Stimulated activated CD8-positive, alpha-beta memory T cell treated with anti-CD3 and anti-CD28 coated beads, Interleukin-4, amount 100 ng/mL, for 1 hour (primary cell): ENCODE measurements around the gene MPND.

Experiments used
- DNase-seq, 2 donors: peaks; one replicate each; pipeline ENCODE4 v3.0.0-alpha.2; 2020; ENCODE audit warnings: low read depth in 2 of 2, low spot score in 1 of 2

The MPND gene

DNA sequence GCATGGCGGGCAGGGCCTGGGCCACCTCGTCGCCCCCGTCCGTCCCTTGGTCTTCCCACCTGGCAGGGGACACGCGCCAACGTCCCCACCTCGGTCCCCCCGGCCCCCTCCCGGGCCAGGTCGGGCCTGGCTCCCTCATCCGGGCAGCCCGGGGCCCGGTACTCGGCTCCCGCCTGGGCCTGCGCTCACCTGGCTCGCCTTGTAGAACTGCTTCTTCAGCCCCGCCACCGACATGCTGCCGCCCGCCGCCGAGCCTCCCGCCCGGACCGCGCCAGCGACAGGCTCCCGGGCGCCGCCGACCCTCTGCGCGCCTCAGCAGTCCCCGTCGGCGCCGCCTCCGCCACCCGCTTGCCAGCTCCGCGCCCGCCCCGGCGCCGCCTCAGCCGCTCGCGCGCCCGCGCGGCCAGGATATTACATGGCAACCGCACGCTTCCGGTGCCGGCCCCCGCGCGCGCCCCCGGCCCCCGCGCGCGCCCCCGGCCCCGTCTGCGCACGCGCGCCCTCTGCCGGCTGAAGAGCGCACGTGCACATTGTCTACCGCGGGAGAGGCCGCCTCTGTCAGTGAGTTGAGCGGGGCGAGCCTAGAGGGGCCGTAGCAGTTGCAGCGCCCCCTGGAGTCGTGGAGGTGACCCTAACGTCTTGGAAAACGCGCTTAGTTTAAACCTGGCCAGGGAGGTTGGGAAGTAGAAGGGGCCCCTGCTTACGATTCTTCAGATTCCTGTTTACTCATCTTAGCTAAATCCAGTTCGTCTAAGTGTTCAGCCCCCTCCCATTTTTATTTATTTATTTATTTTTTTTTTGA lies 57.0 kb downstream of the MPND start, which contains the start of gene SH3GL1:
Gene SH3GL1, minus strand, starts transcription at position 413 of the 802 bp plus-strand sequence. Its CDS starts 179 bp downstream, at position 234.
- peak; percentile 88 to 89 for DNase-seq

DNA sequence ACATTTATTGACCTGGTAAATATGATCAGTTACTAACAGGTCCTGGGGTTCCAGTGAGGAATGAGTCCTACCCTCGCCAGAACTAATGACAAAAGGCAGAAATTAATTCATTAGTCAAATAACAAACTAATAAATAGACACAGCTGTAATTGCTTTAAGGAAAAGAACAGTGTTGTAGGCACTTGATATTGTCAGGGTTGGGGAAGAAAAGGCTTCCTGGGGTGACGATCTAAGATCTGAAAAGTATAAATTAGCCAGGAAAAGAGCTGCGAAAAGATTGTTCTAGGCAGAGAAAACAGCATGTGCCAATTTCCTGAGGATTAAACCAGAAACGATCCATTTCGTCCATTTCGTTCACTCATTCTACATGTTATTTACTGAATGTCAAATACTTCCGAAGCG lies 58.4 kb downstream of the MPND start:
- no peak for DNase-seq

DNA sequence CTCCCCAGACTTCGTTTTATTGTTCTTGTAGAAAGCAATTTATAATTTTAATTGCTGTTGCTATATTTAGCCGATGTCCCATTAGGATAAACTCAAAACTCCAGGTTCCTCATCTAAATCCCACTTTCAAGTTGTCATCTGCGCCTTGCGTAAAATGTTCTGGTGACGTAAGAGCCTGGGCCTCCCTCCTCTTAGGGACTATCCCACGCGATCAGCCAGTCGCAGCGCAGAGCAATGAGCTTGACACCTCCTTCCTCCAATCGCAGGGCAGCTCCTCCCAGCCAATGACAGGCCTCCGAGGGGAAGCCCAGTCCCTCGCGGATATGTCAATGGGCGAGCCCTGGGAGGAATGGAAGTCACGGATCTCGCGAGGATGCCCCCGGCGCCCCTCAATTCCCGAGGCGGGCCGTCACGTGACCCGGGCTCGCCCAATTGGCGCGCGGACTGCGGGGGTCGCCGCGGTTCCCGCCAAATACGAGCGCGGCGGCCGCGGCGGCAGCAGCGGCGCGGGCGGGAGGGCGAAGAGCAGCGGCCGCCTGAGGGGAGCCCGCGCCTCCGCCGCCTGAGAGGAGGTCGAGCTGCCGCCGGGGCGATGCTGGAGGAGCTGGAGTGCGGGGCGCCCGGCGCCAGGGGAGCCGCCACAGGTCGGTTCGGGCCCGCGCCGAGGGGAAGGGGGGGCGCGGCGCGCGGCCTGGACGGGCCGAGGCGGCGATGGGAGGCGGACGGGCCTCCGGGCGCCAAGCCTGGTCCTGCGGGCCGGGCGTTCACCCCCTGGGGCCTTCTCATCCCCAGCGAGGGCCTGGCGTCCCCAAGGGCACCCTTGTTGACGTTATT lies 59.0 kb downstream of the MPND start, which contains the start of gene CHAF1A:
Gene CHAF1A, plus strand, starts transcription at position 470 of the 834 bp plus-strand sequence. Its CDS starts 123 bp downstream, at position 593.
- DNase-seq, result peak; percentile 92 to 97

DNA sequence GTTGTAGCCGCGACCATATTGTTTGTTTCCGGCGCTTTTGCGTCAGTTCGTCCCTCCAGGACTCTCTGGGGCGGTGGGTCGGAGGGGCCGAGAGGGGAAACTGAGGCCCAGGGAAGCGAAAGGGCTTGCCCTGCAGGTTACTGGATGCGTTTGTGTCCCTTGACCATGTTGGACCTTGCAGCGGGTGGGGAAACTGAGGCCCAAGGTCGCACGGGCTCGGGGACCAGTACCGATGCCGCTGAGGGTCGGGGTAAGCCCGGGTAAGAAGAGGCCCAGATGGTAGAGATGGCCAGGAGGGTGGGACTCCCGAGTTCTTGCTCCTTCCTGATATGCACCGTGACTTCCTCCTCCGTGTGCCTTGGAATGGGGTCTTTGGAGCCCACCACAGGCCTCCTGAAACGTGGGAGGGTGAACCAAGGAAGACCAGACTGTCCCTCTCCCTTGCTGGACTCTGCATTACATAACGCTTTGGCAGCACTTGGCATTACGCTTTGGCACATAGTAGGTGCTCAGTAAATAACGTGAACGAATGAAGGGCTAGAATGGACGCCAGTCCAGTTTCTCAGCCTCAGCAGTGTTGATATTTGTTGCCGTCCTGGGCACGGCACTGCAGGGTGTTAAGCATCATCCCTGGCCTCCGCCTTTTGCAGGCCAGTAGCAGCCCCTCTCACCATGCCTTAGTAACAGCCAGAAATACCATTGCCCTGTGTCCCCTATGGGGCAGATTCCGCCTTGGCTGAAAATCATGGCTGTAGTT lies 59.8 kb downstream of the MPND start:
- DNase-seq, result no peak

DNA sequence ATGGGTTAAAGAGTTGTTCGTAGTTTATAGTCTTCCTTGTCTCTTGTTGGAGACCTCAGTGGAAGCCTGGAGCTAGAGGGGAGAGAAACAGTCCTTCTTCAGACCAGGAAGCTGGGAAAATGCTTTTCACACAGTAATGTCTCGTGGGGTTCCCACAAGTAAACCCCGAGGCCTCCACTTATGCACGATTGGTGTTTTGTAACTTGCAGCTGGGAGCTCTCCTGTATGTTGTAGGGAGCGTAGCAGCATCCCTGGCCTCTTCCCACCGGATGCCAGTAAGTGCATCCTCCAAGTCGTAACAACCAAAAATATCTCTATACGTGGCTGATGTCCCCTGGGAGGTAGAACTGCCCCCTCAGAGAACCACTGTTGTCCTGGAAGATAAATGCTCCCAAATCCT lies 62.6 kb downstream of the MPND start:
- DNase-seq, result no peak

DNA sequence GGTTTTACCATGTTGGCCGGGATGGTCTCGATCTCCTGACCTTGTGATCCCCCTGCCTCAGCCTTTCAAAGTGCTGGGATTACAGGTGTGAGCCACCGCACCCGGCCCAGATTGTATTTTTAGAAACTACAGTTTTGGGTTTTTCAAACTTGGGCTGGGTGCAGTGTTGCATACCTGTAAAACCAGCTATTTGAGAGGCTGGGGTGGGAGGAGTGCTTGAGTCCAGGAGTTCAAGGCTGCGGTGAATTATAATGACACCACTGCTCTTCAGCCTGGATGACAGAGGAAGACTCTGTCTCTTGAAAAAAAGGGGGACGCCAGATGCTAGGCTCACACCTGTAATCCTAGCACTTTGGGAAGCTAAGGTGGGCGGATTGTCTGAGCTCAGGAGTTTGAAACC lies 63.3 kb downstream of the MPND start:
- no peak for DNase-seq

DNA sequence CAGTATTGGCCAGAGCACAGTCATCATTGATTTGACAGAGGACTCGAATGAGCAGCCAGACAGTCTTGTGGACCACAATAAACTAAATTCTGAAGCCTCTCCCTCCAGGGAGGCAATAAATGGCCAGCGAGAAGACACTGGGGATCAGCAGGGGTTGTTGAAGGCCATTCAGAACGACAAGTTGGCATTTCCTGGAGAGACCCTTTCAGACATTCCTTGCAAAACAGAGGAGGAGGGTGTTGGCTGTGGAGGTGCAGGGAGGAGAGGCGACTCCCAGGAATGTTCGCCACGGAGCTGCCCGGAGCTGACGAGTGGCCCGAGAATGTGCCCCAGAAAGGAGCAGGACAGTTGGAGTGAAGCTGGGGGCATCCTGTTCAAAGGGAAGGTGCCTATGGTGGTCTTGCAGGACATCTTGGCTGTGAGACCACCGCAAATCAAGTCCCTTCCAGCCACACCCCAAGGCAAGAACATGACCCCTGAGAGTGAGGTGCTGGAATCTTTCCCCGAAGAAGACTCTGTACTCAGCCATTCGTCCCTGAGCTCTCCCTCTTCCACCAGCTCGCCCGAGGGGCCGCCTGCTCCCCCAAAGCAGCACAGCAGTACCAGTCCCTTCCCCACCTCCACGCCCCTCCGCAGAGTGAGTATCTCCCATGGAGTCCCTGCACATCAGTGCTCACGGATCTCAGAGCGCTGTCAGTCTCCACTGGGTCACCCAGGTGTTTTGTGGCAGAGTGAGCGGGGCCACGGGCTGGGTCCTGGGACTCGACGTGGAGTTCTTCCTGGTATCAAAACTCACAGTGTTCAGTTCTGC lies 66.0 kb downstream of the MPND start:
- DNase-seq, result no peak
